CD4-positive, alpha-beta T cell treated with Interleukin-21 for 1 hour (primary cell): ENCODE results near the gene FFAR2.
A peak's percentile ranks its signal among the peaks of the same experiment; 100 is the strongest.

Experiments
- DNase-seq: peaks from one replicate; pipeline ENCODE4 v3.0.0-alpha.2; 2020

Gene FFAR2

GRCh38 chr19:35427187-35427586 lies 20.9 kb upstream of the FFAR2 start:
- DNase-seq = no peak

GRCh38 chr19:35429698-35430408 lies 18.2 kb upstream of the FFAR2 start:
- DNase-seq = no peak

- DNase-seq = no peak
These were observed 17.5 kb upstream of the FFAR2 start for GRCh38 chr19:35430409-35431144.

GRCh38 chr19:35431145-35431807 lies 16.8 kb upstream of the FFAR2 start:
- DNase-seq = no peak

- no peak for DNase-seq
These were observed 15.1 kb upstream of the FFAR2 start for GRCh38 chr19:35432911-35433310.

GRCh38 chr19:35433448-35433847 lies 14.6 kb upstream of the FFAR2 start:
- no peak for DNase-seq

- DNase-seq = no peak
These were observed 12.2 kb upstream of the FFAR2 start for GRCh38 chr19:35435896-35436295.

GRCh38 chr19:35436477-35437405 lies 11.3 kb upstream of the FFAR2 start:
- no peak for DNase-seq

- DNase-seq = no peak
These were observed 10.6 kb upstream of the FFAR2 start for GRCh38 chr19:35437406-35437951.

- no peak for DNase-seq
These were observed 10.0 kb upstream of the FFAR2 start for GRCh38 chr19:35438096-35438495.

- no peak for DNase-seq
These were observed 9.5 kb upstream of the FFAR2 start for GRCh38 chr19:35438527-35438926.

GRCh38 chr19:35439921-35440320 lies 8.1 kb upstream of the FFAR2 start:
- DNase-seq = no peak

GRCh38 chr19:35442091-35442490 lies 6.0 kb upstream of the FFAR2 start:
- no peak for DNase-seq

- DNase-seq = no peak
These were observed 3.3 kb upstream of the FFAR2 start for GRCh38 chr19:35444735-35445134.

- DNase-seq = peak; percentile 57
These were observed 2.0 kb upstream of the FFAR2 start for GRCh38 chr19:35445826-35446593.

GRCh38 chr19:35449359-35450043 lies 1.4 kb downstream of the FFAR2 start:
- no peak for DNase-seq

- peak; percentile 43 for DNase-seq
These were observed 3.5 kb downstream of the FFAR2 start for GRCh38 chr19:35451338-35452096.

- no peak for DNase-seq
These were observed 6.6 kb downstream of the FFAR2 start for GRCh38 chr19:35454663-35455062.

- DNase-seq = no peak
These were observed 7.7 kb downstream of the FFAR2 start for GRCh38 chr19:35455616-35456201.

- no peak for DNase-seq
These were observed 9.1 kb downstream of the FFAR2 start for GRCh38 chr19:35457173-35457572.
